Effector memory CD8-positive, alpha-beta T cell (primary cell): ENCODE data around the gene SCGN.

Experiments
- ATAC-seq: fragments of 150-1000 bp; cut with Tn5 transposase; replicated peaks from 2 replicates; pipeline ENCODE4 v1.10.0; 2021; ENCODE audit warnings: mild to moderate bottlenecking, moderate library complexity
- DNase-seq, 3 experiments: peaks; one replicate each; pipeline ENCODE4 v3.0.0; 2021
- H3K27ac Mint-ChIP-seq, 2 donors: one replicate each; pipeline ENCODE4 v1.8.0; 2022; ENCODE audit warnings: mild to moderate bottlenecking in 2 of 2, mixed read lengths in 2 of 2, moderate library complexity in 2 of 2
- H3K27me3 Mint-ChIP-seq, 2 donors: one replicate each; pipeline ENCODE4 v1.8.0; 2022; ENCODE audit warnings: mixed read lengths in 2 of 2
- H3K36me3 Mint-ChIP-seq: one replicate; pipeline ENCODE4 v1.8.0; 2022; ENCODE audit warnings: mild to moderate bottlenecking, moderate library complexity, mixed read lengths; ENCODE audit not compliant: insufficient read depth
- H3K4me1 Mint-ChIP-seq, 2 donors: one replicate each; pipeline ENCODE4 v1.8.0; 2022; ENCODE audit warnings: low read depth in 2 of 2, mixed read lengths in 2 of 2
- H3K4me3 Mint-ChIP-seq, 2 donors: one replicate each; pipeline ENCODE4 v1.8.0; 2022; ENCODE audit warnings: mild to moderate bottlenecking in 2 of 2, mixed read lengths in 2 of 2, moderate library complexity in 2 of 2
- H3K9me3 Mint-ChIP-seq, 2 donors: one replicate each; pipeline ENCODE4 v1.8.0; 2022; ENCODE audit warnings: mixed read lengths in 2 of 2
- total RNA-seq, 9 experiments: gene quantifications; one replicate each; lab custom pipeline; 2026; lab: John Stamatoyannopoulos, UW

The SCGN gene, protein sequence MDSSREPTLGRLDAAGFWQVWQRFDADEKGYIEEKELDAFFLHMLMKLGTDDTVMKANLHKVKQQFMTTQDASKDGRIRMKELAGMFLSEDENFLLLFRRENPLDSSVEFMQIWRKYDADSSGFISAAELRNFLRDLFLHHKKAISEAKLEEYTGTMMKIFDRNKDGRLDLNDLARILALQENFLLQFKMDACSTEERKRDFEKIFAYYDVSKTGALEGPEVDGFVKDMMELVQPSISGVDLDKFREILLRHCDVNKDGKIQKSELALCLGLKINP
- total RNA-seq, result 0 reads per million in 9 experiments

DNA sequence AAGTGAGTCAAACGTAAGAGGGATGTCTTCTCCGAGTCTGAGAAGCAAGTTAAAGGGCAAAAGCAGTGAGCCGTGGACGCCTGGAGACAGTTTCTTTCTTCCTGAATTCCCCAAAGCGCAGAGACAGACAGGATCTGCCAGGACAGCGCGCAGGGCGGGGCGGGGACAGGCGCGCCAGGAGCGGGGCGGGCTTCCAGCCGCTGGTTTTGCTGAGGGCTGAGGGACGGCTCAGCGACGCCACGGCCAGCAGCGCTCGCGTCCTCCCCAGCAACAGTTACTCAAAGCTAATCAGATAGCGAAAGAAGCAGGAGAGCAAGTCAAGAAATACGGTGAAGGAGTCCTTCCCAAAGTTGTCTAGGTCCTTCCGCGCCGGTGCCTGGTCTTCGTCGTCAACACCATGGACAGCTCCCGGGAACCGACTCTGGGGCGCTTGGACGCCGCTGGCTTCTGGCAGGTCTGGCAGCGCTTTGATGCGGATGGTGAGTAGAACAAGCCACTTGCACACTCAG, at the start of gene SCGN:
TSS of gene SCGN (plus strand) at position 209 of the 509 bp plus-strand sequence. CDS start at position 398, 189 bp downstream.
- peaks cover 42 to 52% of the 10 kb centered on the region in 2 donors for H3K27me3 Mint-ChIP-seq
- H3K36me3 Mint-ChIP-seq, result no peaks in the 10 kb centered on the region
- ATAC-seq (no peak), DNase-seq (peak in 1 of 3 experiments; percentile 5)
- H3K27ac Mint-ChIP-seq, result no peak within 1 kb of the TSS
- H3K9me3 Mint-ChIP-seq, result no peaks in the 10 kb centered on the region
- H3K4me3 Mint-ChIP-seq, result no peak within 1 kb of the TSS
- no peaks in the 10 kb centered on the region for H3K4me1 Mint-ChIP-seq

DNA sequence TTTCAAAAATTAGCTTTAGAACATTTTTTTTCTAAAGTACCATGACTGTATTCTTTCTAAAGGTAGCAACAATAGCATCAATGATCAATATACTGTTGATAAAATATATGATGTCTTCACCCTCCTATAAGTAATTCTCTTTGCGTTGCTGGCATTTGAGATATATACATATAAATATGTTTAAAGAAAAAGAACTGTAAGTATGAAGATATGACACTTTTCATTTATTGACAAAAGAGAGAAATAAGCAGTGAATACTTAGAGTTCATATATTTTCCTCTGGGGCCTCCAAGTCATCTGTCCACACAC, 49.4 kb upstream of the SCGN start:
- H3K9me3 Mint-ChIP-seq, result no peaks in the 10 kb centered on the region
- ATAC-seq, result no peak
- no peaks in the 10 kb centered on the region for H3K36me3 Mint-ChIP-seq
- no peak overlapping the region for H3K4me3 Mint-ChIP-seq
- H3K27me3 Mint-ChIP-seq, result peaks cover 0 to 29% of the 10 kb centered on the region in 2 donors
- no peak overlapping the region for H3K27ac Mint-ChIP-seq
- no peak for DNase-seq
- H3K4me1 Mint-ChIP-seq, result no peaks in the 10 kb centered on the region

DNA sequence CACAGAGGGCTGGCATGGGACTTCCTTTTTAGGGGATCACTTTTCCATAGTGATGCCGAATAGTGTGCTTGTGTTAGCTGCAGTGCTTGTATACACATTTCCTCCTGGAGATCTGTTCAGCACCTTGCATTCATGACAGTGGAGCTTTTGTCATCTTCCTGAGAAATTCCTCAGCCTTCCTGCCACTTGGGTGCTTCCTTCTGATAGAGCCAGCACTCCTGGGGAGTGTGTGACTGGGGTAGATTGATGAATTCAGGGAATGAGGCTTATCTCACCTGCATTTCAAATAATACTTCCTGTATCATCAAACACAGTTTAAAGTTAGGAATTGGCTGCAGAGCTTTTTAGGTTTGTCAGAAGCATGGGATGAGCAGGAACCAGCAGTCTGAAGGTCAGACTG, 48.8 kb upstream of the SCGN start:
- Mint-ChIP-seq H3K9me3 (no peaks in the 10 kb centered on the region), H3K4me1 (no peaks in the 10 kb centered on the region), H3K27me3 (peaks cover 0 to 29% of the 10 kb centered on the region in 2 donors), H3K27ac (no peak overlapping the region), H3K36me3 (no peaks in the 10 kb centered on the region), H3K4me3 (no peak overlapping the region)
- ATAC-seq (no peak), DNase-seq (no peak)

DNA sequence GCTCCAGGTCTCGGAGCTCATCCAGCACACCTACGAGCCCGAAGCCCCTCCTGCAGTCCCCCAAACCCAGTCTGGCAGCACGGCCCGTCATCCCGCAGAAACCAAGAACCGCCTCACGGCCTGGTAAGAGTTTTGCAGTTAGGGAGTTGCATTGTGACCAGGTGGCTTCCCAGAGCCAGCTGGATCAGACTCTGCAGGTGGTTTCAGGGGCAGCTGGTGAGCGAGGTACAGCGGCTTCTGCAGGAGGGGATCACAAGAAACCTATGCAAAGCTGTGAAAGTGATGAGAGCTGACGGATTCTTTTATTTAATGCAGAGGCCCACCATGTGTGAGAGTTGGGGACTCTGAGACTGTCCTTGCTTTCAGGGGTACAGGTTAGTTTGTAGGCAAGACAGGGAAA, 45.9 kb upstream of the SCGN start:
- DNase-seq, result no peak
- peaks cover 0 to 12% of the 10 kb centered on the region in 2 donors for H3K27me3 Mint-ChIP-seq
- H3K36me3 Mint-ChIP-seq, result no peaks in the 10 kb centered on the region
- ATAC-seq, result no peak
- no peaks in the 10 kb centered on the region for H3K4me1 Mint-ChIP-seq
- H3K27ac Mint-ChIP-seq, result no peak overlapping the region
- no peaks in the 10 kb centered on the region for H3K9me3 Mint-ChIP-seq
- H3K4me3 Mint-ChIP-seq, result no peak overlapping the region

DNA sequence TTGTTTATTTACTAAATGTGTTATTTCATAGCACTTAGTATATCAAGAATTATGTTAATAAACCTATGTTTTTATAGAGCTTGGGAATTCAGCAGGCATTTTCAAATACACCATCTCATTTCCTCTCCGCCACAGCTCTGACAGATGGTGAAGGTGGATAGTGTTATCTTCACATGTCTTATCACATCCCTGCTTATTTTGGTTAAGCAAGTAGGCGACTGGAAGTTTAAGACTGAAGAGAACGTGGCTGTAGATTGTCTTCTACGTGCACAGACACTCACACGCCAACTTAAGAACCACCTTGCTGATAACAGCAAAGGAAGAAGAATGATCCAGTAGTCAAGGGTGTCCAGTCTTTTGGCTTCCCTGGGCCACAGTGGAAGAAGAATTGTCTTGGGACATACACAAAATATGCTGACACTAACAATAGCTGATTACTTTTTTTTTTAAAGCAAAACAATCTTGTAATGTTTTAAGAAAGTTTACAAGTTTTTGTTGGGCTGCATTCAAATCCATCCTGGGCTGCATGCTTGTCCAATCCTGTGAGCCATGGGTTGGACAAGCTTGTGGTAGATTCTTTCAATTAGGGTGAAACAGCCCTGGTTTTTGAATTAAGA, 43.3 kb upstream of the SCGN start:
- no peaks in the 10 kb centered on the region for H3K4me1 Mint-ChIP-seq
- ATAC-seq (no peak), DNase-seq (no peak)
- no peak overlapping the region for H3K4me3 Mint-ChIP-seq
- H3K36me3 Mint-ChIP-seq, result no peaks in the 10 kb centered on the region
- H3K27me3 Mint-ChIP-seq, result peaks cover 0 to 19% of the 10 kb centered on the region in 2 donors
- no peaks in the 10 kb centered on the region for H3K9me3 Mint-ChIP-seq
- no peak overlapping the region for H3K27ac Mint-ChIP-seq

DNA sequence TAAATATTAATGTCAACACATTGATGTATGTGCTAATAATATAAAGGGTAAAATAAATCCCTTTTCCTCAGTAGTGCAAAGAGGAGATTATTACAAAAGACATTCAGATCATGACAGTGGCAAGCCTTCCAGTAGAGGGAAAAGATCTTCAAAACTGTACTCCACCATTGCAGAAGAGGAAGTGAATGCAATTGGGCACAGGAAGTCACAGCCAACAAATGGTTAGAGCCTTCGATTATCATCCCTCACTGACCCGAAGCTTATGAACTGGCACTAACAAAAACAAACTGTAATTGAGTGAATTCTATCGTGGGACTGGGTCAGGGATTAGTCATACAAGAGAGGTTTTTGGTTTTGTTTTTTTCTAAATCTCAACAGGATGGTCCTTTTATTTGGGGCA, 39.3 kb upstream of the SCGN start:
- Mint-ChIP-seq H3K4me3 (no peak overlapping the region), H3K27me3 (peaks cover 0 to 26% of the 10 kb centered on the region in 2 donors), H3K27ac (no peak overlapping the region), H3K9me3 (no peaks in the 10 kb centered on the region), H3K36me3 (no peaks in the 10 kb centered on the region), H3K4me1 (no peaks in the 10 kb centered on the region)
- ATAC-seq (no peak), DNase-seq (no peak)

DNA sequence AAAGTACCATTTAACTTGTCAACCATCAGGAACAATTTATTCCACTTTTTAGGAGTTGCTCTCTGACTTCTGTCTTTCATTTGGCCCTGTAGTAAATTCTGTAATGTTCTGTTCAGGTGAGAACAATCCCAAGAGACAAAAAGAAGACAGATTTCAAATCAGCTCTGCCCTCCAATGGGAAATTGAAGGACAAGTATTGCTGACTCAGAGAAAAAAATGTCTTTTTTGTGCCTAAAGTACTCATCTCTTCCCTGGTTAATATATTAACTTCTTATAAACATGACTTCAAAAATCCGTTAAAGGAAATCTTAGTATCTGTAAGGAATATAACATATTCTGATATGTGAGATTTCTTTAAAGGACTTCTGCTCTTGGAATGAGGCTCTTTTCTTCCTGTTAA, 38.6 kb upstream of the SCGN start:
- Mint-ChIP-seq H3K36me3 (no peaks in the 10 kb centered on the region), H3K4me1 (no peaks in the 10 kb centered on the region), H3K27ac (no peak overlapping the region), H3K27me3 (peaks cover 0 to 26% of the 10 kb centered on the region in 2 donors), H3K9me3 (no peaks in the 10 kb centered on the region), H3K4me3 (no peak overlapping the region)
- DNase-seq (no peak), ATAC-seq (no peak)

DNA sequence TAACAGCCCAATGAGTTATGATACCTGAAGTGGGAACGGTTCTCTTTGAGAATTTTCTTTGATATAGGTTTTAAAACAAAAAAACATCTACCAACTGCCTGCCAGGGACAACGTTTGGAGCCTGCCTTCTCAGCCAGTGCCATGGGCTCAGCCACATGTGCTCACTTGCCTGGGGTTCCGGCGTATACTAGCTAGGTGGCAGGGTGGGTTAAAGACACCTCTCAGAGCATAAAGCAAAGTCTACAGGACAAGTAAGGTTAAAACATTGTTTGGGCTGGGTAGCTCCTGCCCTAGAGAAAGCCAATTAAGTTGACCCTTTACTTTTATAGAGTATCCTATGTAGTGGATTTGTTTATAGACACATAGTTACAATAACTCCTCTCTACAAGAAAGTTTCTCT, 38.0 kb upstream of the SCGN start:
- Mint-ChIP-seq H3K4me3 (no peak overlapping the region), H3K9me3 (no peaks in the 10 kb centered on the region), H3K4me1 (no peaks in the 10 kb centered on the region), H3K27me3 (peaks cover 0 to 32% of the 10 kb centered on the region in 2 donors), H3K27ac (no peak overlapping the region), H3K36me3 (no peaks in the 10 kb centered on the region)
- ATAC-seq (no peak), DNase-seq (no peak)

DNA sequence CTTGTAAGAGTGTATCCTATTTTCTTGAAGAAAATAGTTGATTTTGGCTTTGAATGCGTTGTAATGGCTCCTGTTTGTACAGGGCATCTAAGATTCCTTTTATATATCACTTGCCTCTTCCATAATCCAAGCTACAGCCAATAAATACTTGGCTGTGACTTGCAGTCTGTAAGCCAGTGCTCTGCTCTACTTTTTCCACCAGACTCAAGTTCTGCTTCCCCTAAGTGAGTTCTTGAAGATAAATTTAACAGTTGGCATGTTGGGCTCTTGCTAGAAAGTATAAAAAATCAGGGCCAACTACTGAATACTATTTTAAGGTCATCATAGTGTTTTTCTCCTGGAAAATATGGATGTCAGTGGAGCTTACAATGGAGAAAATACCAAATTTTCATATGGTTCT, 36.5 kb upstream of the SCGN start:
- no peak overlapping the region for H3K27ac Mint-ChIP-seq
- ATAC-seq (no peak), DNase-seq (no peak)
- H3K4me3 Mint-ChIP-seq, result no peak overlapping the region
- no peaks in the 10 kb centered on the region for H3K4me1 Mint-ChIP-seq
- no peaks in the 10 kb centered on the region for H3K9me3 Mint-ChIP-seq
- H3K27me3 Mint-ChIP-seq, result peaks cover 0 to 26% of the 10 kb centered on the region in 2 donors
- H3K36me3 Mint-ChIP-seq, result no peaks in the 10 kb centered on the region

DNA sequence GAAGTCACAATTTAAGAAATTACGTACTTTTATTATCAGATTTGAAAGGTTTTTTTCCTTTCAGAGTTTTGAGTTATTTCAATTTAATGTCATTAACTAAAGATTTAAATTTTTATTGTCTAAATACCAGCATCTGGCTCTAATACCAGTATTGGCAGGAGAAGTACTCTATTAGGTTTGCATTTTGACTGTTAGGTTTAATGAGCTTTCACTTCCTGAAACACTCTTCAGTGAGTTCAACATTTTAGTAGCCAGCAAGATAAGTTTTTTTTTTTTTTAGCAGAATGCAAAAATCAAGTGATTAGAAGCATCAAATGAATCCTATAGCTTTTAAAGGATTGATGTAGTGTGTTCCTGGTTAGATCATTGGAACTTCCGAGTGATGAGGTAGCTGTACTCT, 34.0 kb upstream of the SCGN start:
- Mint-ChIP-seq H3K27me3 (peaks cover 0 to 16% of the 10 kb centered on the region in 2 donors), H3K4me3 (no peak overlapping the region), H3K36me3 (no peaks in the 10 kb centered on the region), H3K4me1 (no peaks in the 10 kb centered on the region), H3K27ac (no peak overlapping the region), H3K9me3 (no peaks in the 10 kb centered on the region)
- ATAC-seq (no peak), DNase-seq (no peak)

DNA sequence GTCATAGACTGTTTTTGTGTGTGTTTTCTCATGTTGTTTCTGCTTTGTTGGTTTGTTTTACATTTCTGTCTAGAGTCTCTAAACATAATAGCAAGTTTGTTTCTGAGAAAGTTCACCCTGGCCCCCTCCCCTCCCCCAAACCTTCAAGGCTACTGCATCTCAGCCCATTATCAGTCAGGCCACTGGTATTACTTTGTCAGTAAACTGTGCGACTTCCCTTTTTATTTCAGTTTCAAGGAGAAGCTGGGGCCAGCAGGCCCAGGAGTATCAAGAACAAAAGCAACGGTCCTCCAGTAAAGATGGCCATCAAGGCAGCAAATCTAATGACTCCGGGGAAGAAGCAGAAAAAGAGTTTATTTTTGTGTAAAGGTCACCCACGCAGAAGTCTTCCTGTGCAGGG, 32.8 kb upstream of the SCGN start:
- Mint-ChIP-seq H3K27me3 (peaks cover 0 to 16% of the 10 kb centered on the region in 2 donors), H3K4me3 (no peak overlapping the region), H3K27ac (no peak overlapping the region), H3K36me3 (no peaks in the 10 kb centered on the region), H3K4me1 (no peaks in the 10 kb centered on the region), H3K9me3 (no peaks in the 10 kb centered on the region)
- ATAC-seq, result no peak
- DNase-seq, result no peak

DNA sequence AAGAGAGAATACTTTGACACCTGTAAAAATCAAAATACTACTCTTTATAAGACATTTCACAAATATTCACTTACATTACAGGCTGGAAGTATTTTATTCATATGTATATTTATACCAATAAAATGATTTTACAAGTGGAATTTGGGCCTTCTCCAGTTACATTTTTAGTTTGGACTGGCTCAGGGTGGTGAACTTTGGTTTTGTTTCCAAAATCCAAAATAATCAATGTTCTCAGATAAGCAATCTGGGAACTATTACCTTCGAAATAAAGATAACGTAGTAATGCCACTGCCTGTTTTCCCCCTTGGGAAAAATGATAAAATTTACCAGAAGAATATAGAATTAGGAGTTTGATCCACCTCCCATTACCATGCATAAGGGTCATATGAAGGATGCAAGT, 31.6 kb upstream of the SCGN start:
- no peak for ATAC-seq
- Mint-ChIP-seq H3K9me3 (no peaks in the 10 kb centered on the region), H3K27me3 (peaks cover 4 to 20% of the 10 kb centered on the region in 2 donors), H3K4me3 (no peak overlapping the region), H3K4me1 (no peaks in the 10 kb centered on the region), H3K36me3 (no peaks in the 10 kb centered on the region), H3K27ac (no peak overlapping the region)
- DNase-seq, result no peak

DNA sequence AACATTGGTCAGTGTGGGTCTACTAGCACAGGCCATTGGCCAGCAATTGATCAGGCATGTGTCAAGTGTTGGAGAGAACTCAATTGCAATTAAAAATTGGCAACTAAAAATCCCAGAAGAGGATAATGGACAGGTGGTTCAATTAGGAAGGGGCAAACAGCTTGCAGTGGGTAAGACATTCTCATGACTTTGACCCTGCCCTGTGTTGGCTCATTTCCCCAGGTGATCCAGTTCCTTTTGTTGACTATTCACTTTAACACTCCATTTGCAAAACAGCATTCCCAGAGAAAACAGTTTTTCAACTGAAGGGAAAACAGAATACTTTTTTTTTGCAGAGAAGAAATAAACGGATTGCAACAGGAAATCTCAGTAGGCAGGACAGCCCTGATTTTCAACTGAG, 28.9 kb upstream of the SCGN start:
- H3K4me3 Mint-ChIP-seq, result no peak overlapping the region
- no peaks in the 10 kb centered on the region for H3K4me1 Mint-ChIP-seq
- peaks cover 25 to 39% of the 10 kb centered on the region in 2 donors for H3K27me3 Mint-ChIP-seq
- DNase-seq (no peak), ATAC-seq (no peak)
- no peaks in the 10 kb centered on the region for H3K36me3 Mint-ChIP-seq
- no peak overlapping the region for H3K27ac Mint-ChIP-seq
- H3K9me3 Mint-ChIP-seq, result no peaks in the 10 kb centered on the region

DNA sequence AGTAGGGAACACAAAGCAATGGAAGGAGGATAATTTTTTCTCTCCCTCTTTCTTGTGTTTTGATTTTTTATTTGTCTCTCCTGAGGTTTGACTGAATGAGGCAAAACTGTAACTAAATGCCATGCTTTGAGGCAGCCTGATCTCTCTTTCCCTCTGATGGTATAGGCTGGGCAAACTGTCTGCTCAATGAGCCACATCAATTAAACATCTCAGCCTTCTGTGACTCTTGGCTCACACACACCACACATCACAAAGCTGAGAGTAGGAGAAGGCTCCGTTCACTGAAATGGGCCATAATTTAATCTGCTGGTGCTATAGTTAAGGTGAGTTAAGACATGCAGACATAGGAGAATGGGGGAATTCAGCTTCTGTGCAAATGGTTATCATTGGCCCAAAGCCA, 28.1 kb upstream of the SCGN start:
- ATAC-seq (no peak), DNase-seq (no peak)
- Mint-ChIP-seq H3K4me1 (no peaks in the 10 kb centered on the region), H3K27ac (no peak overlapping the region), H3K4me3 (no peak overlapping the region), H3K27me3 (peaks cover 30 to 39% of the 10 kb centered on the region in 2 donors), H3K36me3 (no peaks in the 10 kb centered on the region), H3K9me3 (no peaks in the 10 kb centered on the region)
